ENCODE measurements around the gene SSC5D. TPM values are rescaled to one million over a fixed set of nuclear protein-coding genes. Genes with fewer than 3 reads are reported as not detected.

Gene SSC5D
- total and polyA plus RNA-seq, 4 donors = 0.08 to 1.0 (median 0.51) TPM

- WGBS = 51% methylated on average over 18 of the region's 18 CpGs
These were observed 4.9 kb downstream of the SSC5D start for GRCh38 chr19:55493052-55493644.

More at GRCh38 chr19:55493052-55493644, 4.9 kb downstream of the SSC5D start:
- no peak for TF ChIP-seq MAX (IDR thresholded peaks at IDR 0.05)
- TF ChIP-seq NR2F2 (IDR thresholded peaks at IDR 0.05) = no peak
- no peak for TF ChIP-seq FOXA2 (IDR thresholded peaks at IDR 0.05)
- TF ChIP-seq REST (IDR thresholded peaks at IDR 0.05) = no peak
- no peak for TF ChIP-seq HNF4G (IDR thresholded peaks at IDR 0.05)
- TF ChIP-seq ZBTB33 (IDR thresholded peaks at IDR 0.05) = no peak
- no peak for TF ChIP-seq CTCF (IDR thresholded peaks at IDR 0.05; ENCODE audit: low read depth, low read length, missing input control)
- TF ChIP-seq TAF1 (conservative IDR thresholded peaks at IDR 0.05) = no peak
- no peak for TF ChIP-seq HNF4A (conservative IDR thresholded peaks at IDR 0.05)
- TF ChIP-seq EGR1 (IDR thresholded peaks at IDR 0.05; ENCODE audit: low read depth in 2 of 2) = no peak
- no peak for TF ChIP-seq JUND (IDR thresholded peaks at IDR 0.05)
- no peak for TF ChIP-seq RAD21 (IDR thresholded peaks at IDR 0.05)
- TF ChIP-seq FOXA1 (IDR thresholded peaks at IDR 0.05) = no peak
- TF ChIP-seq RXRA (IDR thresholded peaks at IDR 0.05) = no peak
- no peak for TF ChIP-seq YY1 (IDR thresholded peaks at IDR 0.05)
- no peak for TF ChIP-seq SP1 (IDR thresholded peaks at IDR 0.05)
- TF ChIP-seq ATF3 (IDR thresholded peaks at IDR 0.05) = no peak
- H3K27me3 ChIP-seq (ENCODE audit: control insufficient read depth in 4 of 4, insufficient read depth in 4 of 4, low read length in 3 of 4) = no peaks in the 10 kb centered on the region
- H3K27ac ChIP-seq (ENCODE audit: low read depth in 1 of 2, low read length in 2 of 2) = peak overlapping the region; percentile 60 to 61
- H3K9me3 ChIP-seq (ENCODE audit: control insufficient read depth in 4 of 4, low read length in 3 of 4) = no peaks in the 10 kb centered on the region
- DNase-seq (ENCODE audit: low spot score) = no peak
- no peaks in the 10 kb centered on the region for H3K4me1 ChIP-seq (ENCODE audit: control insufficient read depth in 4 of 4, insufficient read depth in 4 of 4, low read length in 3 of 4)
- H3K4me3 ChIP-seq (ENCODE audit: low read depth in 1 of 3, low read length in 3 of 3) = no peak overlapping the region
- H3K9ac ChIP-seq (ENCODE audit: low read depth in 1 of 2, low read length in 2 of 2) = no peak overlapping the region
- H3K36me3 ChIP-seq (ENCODE audit: control insufficient read depth in 4 of 4, insufficient read depth in 3 of 4, low read depth in 1 of 4, low read length in 3 of 4) = no peaks in the 10 kb centered on the region

Data from liver (tissue), 9 donors.